HG03159 (cell line): ENCODE results near the gene CD300LB.
A peak's percentile ranks its signal among the peaks of the same experiment; 100 is the strongest.

ENCODE experiments used
- ATAC-seq: cut with Tn5 transposase; IDR thresholded peaks from one replicate; pipeline ENCODE4 v1.9.1; 2021; ENCODE audit warnings: mild to moderate bottlenecking, moderate library complexity; ENCODE audit not compliant: unreplicated experiment

CD300LB gene

GRCh38 chr17:74550602-74551001 is 19.3 kb upstream of the CD300LB start:
- ATAC-seq, result no peak

- no peak for ATAC-seq
Observed at GRCh38 chr17:74549343-74549742, 18.1 kb upstream of the CD300LB start.

GRCh38 chr17:74547736-74548135 is 16.5 kb upstream of the CD300LB start:
- no peak for ATAC-seq

GRCh38 chr17:74547264-74547663 is 16.0 kb upstream of the CD300LB start:
- no peak for ATAC-seq

- ATAC-seq, result no peak
Observed at GRCh38 chr17:74546586-74546985, 15.3 kb upstream of the CD300LB start.

- ATAC-seq, result no peak
Observed at GRCh38 chr17:74545843-74546230, 14.6 kb upstream of the CD300LB start, which contains the start of gene CD300C. CD300C (minus strand) TSS chr17:74546115; CDS start chr17:74545782, 333 bp downstream.

- no peak for ATAC-seq
Observed at GRCh38 chr17:74544991-74545842, 13.9 kb upstream of the CD300LB start.

- ATAC-seq, result no peak
Observed at GRCh38 chr17:74543891-74544760, 12.9 kb upstream of the CD300LB start.

- no peak for ATAC-seq
Observed at GRCh38 chr17:74543406-74543805, 12.1 kb upstream of the CD300LB start.

- ATAC-seq, result no peak
Observed at GRCh38 chr17:74542727-74543383, 11.6 kb upstream of the CD300LB start.

GRCh38 chr17:74542166-74542565 is 10.9 kb upstream of the CD300LB start:
- ATAC-seq, result no peak

GRCh38 chr17:74541176-74542111 is 10.2 kb upstream of the CD300LB start:
- ATAC-seq, result no peak

GRCh38 chr17:74539281-74539820 is 8.1 kb upstream of the CD300LB start:
- ATAC-seq, result no peak

GRCh38 chr17:74536890-74537289 is 5.6 kb upstream of the CD300LB start:
- ATAC-seq, result no peak

GRCh38 chr17:74532115-74532514 is 840 bp upstream of the CD300LB start:
- no peak for ATAC-seq

- ATAC-seq, result no peak
Observed at GRCh38 chr17:74530831-74531150, 484 bp downstream of the CD300LB start.

GRCh38 chr17:74529243-74529642 is 2.0 kb downstream of the CD300LB start:
- ATAC-seq, result no peak

- ATAC-seq, result peak; percentile 70
Observed at GRCh38 chr17:74528491-74529199, 2.6 kb downstream of the CD300LB start.

GRCh38 chr17:74527756-74528155 is 3.5 kb downstream of the CD300LB start:
- ATAC-seq, result no peak
